T-helper 9 cell (primary cell): Measurements from ENCODE around the gene SEC16A.

Source experiments
- DNase-seq: peaks from one replicate; pipeline ENCODE4 v3.0.0-alpha.2; 2020

The SEC16A gene

DNA sequence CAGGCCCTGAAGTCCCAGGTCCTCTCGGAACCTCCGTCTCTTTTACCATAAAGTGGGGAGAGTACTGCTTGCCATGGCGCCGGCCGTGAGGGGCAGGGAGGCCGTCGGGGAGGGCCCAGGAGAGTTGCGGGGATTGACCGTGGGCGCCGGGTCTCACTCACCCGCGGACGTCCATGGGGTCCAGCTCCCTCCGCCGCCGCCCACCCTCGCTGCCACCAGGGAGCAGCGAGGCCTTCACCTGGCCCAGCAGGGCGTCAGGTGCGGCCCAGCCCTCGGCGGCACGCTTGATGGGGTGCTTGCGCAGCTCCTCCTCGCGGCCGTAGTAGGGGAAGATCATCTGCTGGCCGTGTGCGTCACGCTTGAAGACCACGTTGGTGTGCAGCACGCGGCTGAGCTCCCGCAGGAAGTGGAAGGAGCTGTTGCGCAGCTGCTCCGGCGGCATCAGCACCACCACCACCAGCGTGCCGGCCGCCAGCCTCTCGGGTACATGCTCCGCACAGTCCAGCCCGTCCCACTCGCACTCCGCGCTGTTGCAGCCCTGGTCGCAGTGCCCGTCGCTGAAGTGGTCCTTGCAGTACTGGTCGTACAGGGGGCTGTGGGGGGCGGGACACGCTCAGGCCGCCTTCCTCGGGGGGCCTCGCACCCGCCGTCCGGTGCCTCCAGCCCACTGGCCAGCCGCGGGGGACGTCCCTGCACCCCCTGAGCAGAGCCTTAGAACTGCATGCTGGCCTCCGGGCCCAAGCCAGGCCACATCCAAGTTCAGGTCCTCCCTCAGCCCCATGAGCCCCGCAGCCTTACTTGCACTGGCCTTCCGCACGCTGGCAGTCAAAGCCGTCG is 21.9 kb upstream of the SEC16A start:
- no peak for DNase-seq

DNA sequence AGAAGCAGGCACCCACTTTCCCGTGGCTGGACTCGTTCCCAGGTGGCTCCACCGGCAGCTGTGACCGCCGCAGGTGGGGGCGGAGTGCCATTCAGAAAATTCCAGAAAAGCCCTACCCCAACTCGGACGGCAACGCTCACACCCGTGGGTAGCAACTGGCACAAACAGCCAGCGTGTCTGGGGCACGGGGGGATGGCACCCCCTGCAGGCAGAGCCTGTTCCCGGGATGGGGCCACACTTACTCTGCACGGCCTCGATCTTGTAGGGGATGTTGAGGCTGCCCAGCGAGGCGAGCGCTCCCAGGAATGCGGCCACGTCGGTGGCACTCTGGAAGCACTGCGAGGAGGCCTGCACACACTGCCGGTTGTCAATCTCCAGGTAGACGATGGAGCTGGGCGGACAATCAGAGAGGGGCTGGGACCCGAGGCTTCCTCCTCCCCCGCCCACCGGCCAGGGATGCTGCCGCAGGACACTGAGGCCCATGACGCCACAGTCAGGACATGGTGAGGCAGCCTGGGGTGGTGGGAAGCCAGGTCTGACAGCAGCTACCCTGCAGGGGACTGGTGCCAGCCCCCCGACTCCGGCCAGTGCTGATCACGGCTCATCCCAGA is 20.2 kb upstream of the SEC16A start:
- DNase-seq: no peak

- no peak for DNase-seq
Observed at GRCh38 chr9:136502196-136502595, 19.4 kb upstream of the SEC16A start.

- DNase-seq: no peak
Observed at GRCh38 chr9:136501686-136502085, 18.8 kb upstream of the SEC16A start.

DNA sequence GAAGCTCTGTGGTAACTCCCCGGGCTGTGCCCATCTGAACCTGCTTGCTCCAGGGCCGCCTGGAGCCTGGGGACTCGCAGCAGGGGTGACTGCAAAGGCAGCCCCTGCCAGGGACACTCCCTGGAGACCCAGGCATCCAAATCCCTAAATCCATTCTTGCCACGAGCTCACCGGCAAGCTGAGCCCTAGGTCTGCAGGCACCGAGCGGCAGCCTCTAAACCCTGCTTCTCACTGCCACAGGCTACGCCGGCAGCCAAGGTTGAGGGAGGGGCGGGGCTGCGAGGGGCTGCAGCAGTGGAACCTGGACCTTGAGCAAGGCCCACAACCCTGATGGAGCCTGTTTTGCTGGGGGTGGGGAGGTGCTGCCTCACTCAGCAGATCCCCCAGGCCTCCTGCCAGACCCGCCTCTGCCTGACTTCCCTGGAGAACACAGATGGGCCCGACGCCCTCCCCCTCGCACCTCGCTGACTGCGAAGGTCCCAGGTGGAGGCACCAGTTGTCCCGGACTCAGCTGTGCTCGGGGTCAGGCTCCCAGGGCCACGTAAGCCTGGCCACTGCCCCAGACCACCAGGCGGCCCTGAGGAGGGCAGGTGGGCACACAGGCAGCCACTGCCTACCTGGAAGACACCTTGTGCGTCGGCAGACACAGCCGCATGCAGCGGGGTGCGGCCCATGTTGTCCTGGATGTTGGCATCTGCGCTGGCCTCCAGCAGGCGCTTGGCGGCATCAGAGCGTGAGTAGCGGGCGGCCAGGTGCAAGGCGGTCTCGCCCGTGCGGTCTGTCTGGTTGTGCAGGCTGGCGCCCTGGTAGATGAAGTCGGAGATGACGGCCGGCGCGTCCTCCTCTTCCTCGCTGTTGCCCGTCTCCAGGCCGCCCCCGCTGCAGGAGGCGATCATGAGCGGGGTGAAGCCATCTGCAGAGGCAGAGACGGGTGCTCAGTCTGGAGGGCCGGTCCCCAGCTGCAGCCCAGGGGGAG is 17.4 kb upstream of the SEC16A start:
- no peak for DNase-seq

DNA sequence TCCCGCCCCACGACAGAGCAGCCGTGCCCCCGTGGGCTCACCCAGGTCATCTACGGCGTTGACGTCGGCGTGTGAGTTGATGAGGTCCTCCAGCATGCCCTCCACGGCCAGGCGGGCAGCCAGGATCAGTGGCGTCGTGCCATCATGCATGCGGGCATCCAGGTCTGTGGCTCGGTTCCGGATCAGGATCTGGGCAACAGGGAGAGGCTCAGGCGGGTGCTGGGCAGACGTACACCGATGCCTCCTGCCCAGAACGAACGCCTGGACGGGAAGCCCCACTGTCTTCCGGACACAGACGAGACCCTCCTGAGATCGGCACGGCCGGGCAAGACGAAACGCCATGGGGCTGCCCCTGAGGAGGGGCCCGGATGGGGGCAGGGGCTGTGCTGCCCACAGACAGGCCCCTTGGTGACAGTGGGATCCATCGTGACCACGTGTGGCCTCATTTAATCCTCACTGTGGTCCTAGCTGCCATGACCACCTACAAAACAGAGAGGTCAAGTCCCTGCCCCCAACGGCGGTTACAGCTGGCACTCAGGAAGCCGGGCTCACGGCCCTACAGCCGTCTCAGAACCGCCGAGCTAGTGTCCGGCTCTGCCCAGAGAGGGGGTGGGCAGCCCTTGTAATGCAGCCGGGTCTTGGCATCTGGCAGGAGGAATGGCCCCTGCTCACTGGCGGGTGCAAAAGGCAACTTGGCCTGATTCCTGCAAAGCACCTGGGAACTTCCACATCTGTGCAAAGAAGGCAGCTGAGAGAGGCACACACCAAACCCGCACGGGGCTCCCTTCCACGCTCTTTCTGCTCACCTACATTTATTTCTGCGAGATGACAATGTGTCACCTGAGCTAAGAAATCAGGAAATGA is 16.5 kb upstream of the SEC16A start:
- DNase-seq: no peak

- DNase-seq: no peak
Observed at GRCh38 chr9:136497916-136498695, 15.3 kb upstream of the SEC16A start.

GRCh38 chr9:136496801-136497620 is 14.2 kb upstream of the SEC16A start:
- no peak for DNase-seq

DNA sequence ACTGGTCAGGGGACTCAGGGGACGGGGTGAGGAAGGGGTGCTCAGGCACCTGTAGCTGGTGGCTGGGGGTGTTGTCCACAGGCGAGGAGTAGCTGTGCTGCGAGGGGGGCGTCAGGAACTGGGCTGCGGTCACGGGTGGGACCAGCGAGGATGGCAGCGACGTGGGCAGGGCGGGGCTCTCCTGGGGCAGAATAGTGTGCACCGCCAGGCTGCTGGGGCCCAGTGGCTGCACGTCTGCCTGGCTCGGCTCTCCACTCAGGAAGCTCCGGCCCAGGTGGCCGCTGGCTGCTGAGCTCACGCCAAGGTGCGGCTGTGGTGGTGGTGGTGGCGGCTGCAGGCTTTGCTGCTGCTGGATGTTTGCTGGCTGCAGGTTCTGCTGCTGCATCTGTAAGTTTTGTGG is 13.3 kb upstream of the SEC16A start:
- DNase-seq: no peak

DNA sequence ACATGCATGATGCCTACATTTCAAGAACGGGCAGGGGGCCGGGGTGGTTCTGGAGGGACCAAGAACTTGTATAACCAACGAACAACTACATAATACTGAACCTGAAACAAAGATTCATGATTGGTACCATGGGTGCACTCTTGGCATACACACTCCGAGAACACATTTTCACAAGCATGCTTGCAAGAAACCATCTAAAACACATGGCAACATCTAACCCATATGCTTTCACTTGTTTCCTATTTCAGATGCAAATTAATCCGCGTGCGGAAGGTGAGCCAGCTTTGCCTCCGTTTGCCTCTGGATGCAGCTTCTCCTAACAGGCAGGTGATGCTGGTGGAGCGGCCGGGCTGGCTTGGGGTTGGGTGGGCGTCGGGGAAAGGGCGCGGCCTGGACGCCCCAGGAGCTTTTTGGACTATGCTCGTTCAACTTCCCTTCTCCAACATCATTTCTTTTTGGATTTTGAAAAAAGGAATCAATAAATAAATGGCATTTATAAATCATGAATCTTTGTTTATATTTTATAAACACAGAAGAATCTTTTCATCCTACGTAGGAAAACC is 12.5 kb upstream of the SEC16A start:
- no peak for DNase-seq

DNA sequence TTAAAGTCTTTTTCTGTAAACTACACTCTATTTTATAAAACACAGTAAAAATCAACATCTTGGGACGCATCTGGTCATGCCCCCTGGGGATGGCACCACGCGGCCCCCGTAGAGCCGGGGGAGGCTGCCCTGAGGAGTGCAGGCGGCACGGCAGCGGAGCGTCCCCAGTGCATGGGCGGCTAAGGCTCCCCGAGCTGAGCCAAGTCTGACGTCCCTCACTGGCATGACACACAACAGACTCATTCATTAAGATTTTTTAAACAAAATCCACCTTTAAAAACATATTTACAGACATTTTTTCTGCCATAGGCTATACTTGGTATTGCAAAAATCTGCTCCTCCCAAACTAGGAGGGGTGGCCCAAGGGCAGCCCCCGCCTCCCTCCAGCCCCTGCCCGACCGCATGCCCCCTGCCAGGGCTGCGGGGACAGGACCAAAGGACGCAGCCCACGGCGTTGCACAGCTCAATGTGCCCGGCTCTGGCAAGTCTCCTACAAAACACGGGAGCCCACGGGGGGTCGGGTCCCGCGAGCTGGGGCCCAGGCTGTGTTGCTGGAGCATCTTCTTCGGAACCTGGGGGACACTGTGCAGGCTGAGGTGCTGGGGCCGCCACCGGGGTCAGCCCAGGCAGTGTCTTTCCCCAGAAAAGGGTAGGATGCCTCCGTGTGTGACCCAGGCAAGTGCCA is 11.8 kb upstream of the SEC16A start:
- no peak for DNase-seq

- no peak for DNase-seq
Observed at GRCh38 chr9:136494012-136494411, 11.2 kb upstream of the SEC16A start.

DNA sequence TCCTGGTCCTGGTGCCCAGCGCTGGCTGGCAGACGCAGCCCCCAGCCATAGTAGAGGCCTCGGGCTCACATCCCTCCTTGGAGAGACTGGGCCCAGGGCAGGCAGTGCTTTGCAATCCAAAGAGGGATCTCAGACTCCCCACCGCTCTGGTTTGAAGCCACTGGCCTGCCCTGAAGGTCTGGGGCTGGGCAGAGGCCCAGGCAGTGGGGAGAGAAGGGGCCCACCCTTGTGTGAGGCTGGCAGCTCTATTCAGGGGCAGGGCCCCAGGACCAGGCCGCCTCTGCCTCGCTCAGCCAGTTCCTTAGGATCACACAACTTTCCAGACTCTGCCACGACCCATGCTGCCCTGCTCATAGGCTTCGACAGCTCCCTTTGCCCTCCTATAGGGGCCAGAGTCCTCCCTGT is 10.7 kb upstream of the SEC16A start:
- no peak for DNase-seq

- DNase-seq: no peak
Observed at GRCh38 chr9:136492978-136493522, 10.2 kb upstream of the SEC16A start.

- no peak for DNase-seq
Observed at GRCh38 chr9:136489731-136490130, 6.9 kb upstream of the SEC16A start.

- peak; percentile 75 for DNase-seq
Observed at GRCh38 chr9:136488247-136489214, 5.7 kb upstream of the SEC16A start.

DNA sequence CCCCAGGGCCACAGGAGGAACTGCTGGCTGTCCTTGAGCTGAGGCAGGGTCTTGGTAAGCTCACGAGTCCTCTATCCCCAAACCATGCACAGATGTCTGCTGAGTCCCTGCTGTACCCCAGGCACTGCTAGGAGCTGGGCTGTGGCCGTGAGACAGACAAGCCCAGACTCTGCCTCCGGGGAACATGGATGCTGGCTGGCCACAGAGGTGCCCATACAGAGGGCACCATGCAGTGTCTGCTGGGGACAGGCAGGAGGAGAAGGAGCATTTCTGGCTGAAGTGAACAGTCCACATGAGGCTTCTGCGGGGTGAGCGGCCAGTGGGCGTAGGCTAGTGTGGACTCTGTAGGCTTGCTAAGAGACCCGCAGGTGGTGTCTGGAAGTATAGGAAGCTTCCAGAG is 4.8 kb upstream of the SEC16A start:
- no peak for DNase-seq
